GM19455 (cell line): Measurements from ENCODE around the gene SCFD2.
A peak's percentile ranks its signal among the peaks of the same experiment; 100 is the strongest.

ENCODE experiments used
- ATAC-seq: cut with Tn5 transposase; IDR thresholded peaks from one replicate; pipeline ENCODE4 v1.9.1; 2021; ENCODE audit not compliant: unreplicated experiment

Gene SCFD2

DNA sequence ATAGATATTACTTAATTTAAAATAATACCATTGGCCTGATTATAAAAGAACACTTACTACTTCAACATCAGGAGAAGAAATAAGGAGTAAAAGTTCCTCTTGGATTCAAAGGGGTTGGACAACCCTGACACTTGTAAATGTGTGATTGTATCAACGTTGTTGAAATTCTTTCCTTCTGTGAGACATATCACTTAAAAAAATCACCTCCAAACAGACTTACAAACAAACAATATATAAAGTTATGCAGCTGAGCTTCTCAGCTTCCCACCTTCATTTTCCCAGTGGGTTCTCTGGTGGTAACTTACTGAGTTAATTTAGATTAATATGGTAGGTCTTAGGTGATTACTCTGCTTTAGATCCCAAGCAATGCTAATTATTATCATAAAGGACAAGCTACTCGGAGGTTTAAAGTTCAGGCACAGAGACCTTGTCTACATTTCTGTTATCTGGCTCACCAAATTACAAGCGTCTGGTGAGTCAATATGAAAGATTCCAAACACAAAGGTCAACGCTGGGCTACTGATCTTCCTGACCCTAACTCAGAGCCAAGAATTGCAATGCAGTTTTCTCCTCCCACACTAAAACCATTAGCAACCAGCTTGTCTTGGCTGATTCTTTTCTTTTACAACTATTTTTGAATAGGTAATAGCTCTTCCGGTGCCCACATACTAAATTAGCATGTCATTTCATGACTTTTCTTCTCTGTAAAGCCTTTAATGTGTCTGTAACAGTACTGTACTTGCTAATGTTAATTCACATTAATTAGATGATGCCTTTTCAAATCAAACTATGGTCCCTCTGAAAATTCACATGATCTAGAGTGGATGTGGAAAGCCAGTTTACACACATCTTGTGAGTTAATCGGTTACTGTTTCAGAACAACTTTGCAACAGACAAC lies 346.1 kb downstream of the SCFD2 start:
- ATAC-seq, result no peak

GRCh38 chr4:53018471-53018870 lies 347.4 kb downstream of the SCFD2 start:
- ATAC-seq, result no peak

DNA sequence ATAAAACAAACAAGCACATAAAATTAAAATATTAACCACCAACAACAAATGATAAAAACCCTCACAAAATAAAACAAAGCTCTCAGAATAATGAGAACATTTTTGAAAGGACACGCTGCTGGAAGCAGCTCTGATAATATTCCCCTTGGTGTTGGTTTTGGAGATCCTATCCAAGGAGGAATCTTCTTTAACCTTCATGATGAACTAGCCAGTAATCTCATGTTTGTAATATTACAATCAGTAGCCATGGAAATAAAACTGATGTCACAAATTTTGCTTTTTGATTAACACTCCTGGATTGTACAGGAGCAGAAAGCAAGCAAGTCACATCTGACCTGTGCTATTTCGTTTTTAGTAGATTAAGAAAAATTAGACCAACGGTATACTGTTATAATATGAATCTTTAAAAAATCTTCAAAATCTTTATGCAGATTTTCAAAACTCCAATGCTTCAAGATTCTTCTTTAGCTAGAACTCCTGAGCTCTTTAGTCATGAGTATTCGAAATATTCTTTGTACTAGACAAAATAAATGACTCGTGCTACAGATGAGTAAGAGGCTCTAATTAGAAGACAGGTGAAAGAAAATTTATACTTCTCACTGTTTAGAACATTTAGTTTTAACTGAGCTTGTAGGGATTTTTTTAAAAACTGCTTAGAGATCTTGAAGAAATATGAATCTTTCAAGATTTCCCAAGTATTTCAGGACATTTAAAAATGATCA lies 349.6 kb downstream of the SCFD2 start:
- ATAC-seq, result no peak

DNA sequence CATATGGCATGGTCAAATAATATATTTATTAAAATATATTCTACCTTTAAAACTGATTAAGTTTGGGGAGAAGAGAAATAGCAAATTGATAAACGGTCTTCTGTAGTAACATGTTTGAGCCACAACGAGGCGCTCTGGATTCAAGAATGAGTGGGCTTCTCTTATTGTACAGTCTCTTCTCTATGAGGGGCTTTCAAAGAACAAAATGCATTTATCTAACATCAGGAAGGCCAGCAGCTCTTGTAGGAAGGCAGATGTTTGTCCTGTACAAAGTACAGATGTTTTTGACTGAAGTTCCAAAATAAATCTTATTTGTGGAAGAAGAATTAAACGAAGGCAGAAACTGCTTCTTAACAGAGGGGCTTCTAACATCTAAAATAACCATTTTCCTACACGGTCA lies 350.2 kb downstream of the SCFD2 start:
- ATAC-seq, result no peak

- no peak for ATAC-seq
These were observed 351.0 kb downstream of the SCFD2 start for GRCh38 chr4:53014881-53015280.

GRCh38 chr4:53013873-53014775 lies 351.7 kb downstream of the SCFD2 start:
- no peak for ATAC-seq

DNA sequence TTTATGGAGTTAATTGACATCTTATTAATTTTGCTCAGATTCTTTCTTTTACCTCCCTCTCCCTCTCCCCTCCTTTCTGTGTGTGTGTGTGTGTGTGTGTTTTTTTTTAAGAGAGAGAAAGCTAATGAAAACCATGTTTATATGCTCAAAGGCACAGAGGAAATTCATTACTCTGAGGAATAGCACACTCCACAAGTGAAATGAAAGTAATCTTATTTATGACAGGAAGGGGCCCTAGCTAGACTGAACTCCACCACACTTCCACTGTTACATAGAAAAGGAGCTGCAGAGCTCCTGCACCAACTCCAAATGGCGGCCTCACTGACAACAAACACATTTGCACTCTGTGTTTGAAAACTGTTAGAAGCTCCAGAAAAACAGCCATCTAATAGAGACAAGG lies 353.1 kb downstream of the SCFD2 start:
- ATAC-seq, result peak; percentile 60

DNA sequence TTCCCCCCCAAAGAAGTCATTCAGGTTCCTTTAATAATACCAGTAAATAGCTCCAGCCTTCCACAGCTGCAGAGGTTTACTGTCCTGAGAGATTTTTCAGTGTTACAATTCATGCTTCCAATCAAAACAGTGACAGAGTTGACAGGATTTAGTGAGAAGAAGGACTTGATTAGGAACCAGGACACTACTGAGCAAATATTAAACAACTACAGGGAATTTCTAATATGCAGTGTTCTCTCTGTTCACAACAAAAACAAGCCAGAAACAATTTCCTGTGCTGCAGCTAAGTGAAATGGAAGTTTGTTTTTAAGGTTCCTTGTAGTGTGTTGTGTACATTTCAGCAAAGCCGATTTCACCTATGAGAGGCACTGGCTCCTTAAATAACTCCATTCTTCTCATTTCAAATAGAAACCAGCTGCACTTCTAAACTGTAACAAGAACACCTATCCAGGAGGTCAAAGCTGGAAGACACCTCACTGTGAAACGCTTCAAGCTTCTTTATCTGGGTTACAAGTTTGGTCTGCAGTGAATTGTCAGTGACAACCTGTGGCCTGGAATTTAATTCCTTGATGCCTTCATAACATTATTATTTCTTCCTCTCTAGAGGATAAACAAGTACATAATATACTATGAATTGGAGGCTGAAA lies 354.5 kb downstream of the SCFD2 start:
- ATAC-seq, result no peak

- ATAC-seq, result no peak
These were observed 355.5 kb downstream of the SCFD2 start for GRCh38 chr4:53010318-53010717.

DNA sequence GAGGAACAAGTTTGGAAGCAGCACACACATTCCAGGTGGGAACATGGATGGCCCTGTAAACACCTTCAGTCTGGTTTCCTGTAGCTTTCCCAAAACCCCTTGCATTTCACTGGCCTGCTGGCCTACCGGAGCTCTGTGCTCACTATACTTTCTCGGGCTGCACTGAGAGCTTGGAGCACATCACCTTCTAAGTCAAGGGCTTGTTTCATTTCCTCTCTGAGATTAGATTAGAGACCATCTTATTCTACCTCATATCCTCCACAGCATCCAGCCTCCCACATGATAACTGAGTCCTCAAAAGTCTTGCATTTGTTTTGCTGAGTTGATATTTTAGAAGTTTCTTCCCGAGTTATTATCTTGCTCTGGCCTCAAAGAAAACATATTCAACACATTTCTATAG lies 356.0 kb downstream of the SCFD2 start:
- ATAC-seq, result no peak

DNA sequence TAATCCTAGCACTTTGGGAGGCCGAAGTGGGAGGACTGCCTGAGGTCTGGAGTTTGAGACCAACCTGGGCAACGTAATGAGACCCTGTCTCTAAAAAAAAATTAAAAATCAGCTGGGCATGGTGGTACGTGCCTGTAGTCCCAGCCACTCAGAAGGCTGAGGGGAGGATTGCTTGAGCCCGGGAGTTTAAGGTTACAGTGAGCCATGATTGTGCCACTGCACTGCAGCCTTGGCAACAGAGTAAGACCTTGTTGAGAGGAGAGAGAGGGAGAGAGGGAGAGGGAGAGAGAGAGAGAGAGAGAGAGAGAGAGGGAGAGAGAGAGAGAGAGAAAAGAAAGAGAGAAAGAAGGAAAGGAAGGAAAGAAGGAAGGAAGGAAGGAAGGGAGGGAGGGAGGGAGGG lies 358.8 kb downstream of the SCFD2 start:
- ATAC-seq, result no peak

GRCh38 chr4:53005808-53006207 lies 360.1 kb downstream of the SCFD2 start:
- ATAC-seq, result no peak

GRCh38 chr4:53005149-53005546 lies 360.7 kb downstream of the SCFD2 start:
- no peak for ATAC-seq

DNA sequence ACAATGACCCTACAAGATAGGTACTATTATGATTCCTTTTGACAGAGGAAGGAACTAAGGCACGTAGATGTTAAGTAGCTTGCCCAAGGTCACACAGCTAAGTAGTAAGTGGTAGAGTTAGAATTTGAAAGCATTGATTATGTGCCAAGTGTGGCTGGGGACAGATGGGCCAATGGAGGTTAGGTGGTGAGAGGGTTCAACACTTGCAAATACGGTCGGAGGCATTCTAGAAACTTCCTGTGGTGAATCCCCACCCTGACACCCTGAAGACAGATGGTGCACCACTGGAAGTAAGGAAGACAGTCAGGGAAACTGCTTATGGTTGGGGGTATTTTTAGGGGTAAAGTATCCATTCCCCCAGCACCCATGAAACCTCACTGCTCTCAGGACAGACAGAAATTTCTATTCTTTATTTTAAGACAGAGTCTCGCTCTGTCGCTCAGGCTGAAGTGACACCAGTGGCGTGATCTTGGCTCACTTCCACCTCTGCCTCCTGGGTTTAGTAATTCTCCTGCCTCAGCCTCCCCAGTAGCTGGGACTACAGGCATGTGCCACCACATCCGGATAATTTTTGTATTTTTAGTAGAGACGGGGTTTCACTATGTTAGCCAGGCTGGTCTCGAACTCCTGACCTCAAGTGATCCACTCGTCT lies 361.2 kb downstream of the SCFD2 start:
- no peak for ATAC-seq

DNA sequence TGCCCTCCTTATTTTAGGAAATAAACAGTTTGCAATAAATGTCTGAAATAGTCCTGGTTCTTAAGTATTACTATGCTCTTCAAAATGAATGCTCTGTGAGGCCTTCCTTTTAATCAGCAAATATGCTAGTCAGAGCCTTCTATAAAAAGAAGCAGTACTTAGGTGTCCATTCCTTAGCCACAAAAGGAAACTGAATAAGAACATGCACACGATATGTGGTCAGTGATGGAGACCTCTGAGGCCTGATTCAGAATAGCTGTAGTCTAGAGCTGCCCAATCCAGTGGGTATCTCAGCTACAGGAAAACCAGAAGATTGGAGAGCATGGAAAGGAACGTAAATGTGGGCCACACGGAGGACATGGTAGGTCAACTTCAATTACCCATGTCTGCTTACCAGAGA lies 361.9 kb downstream of the SCFD2 start:
- ATAC-seq, result no peak

DNA sequence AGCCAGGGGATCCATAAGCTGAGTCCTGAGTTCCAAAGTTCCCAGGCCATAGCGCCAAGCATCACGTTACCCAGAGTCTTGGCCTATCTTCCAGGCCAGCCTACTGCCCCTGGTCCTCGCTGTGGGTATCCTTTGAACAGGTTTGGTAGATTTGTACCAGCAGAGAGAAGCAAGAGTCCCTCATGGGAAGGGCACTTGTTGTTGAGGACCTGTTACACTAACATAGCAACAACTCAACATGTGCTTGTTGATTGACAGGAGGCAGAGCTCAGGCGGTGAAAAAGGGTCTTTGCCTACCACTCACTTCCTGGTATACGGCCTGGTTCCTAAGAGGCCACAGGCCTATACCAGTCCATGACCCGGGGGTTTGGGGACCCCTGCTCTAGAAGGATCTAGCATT lies 365.3 kb downstream of the SCFD2 start:
- ATAC-seq, result no peak

DNA sequence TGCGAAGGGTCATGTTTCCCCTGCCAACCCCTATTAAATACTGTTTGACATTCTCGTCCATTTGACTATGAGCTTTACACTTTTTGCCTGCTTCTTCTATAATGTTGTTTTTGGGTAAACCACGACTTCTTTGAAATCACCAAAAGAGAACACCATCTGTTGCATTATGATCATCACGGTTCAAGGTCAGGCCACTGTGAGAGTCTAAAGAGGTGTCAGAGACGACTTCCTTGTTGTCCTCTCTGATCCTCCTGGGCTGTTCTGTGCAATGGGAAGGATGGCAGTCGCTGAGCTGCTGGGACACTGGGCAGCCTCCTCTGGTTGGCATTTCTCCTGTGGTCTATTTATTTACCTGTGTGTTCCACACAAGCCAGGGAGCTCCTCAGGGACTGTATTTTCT lies 366.2 kb downstream of the SCFD2 start:
- no peak for ATAC-seq

DNA sequence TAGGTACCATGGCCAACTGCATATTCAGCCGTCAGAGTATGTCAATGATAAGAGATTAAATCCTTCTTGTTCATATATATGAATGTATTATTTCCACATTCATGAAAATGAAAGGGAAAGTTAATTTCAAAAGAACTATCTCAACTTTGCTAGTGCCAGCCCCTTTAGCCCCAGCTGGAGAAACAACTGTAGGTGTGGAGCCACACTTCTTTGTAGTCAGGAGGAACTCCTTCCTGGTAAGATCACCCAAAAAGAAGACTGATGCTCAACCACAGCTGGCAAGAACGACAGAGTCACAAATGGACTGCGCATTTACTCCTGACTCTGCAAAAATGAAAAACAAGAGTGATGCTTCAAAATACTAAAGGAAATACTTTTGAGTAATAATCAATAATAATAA lies 367.4 kb downstream of the SCFD2 start:
- no peak for ATAC-seq

DNA sequence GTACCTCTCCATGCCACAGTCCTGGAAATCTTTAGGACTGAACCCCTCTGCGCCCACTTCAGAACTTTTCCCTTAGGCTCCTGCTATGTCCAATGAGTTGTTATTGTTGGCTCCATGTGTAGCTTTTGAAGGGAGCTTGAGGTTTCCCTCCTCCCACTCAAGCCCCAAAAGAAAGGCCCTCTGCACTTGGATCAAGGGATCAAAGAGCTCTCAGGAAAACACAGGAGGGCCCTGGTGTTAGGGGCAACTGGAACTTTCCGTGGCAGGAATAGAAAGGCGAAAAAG lies 368.8 kb downstream of the SCFD2 start:
- ATAC-seq, result no peak

DNA sequence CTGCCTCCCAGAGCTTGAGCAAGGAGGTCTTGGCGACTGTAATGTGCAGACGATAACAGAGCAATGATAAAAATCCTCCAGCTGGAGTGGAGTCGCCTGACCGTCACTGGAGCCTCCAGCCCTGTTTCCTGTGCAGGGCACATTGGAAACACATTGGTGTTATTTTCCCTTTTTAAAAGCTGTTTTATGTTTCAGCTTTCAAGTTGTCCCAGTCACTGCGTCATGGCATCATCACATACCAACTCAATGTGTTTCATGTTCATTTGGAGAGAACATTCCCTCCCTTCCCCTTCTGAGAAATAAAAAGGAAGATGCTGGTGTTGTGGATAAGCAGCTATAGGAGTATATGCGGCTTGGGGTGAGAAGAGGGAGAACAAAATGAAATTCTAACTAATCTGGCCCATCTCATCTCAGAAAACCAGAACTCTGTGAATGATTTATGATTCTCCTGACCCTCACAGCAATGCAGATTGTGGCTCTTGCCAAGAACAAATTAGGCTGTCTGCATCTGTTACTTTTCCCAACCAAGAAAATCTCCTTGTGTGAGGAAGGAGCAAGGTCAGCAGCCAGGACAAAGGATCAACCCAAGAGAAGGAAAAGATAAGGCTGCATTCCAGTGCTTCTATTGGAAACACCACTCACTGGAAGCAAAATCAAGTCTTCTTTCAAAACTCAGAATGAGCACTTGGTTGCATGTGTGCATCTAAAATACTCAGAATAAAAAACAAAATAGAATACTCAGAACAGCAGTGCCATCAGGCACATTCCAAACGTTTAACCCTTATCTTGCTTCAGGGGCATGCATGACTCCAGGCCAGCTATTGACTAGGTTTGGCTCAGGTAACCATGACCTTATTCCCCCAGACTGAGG lies 369.4 kb downstream of the SCFD2 start:
- ATAC-seq, result no peak
